Ectodermal cell (in vitro differentiated cells): ENCODE data around the gene NFIL3.
"Not testable (repeated sequence)": the region's sequence is repeated elsewhere in the genome, so short reads cannot be mapped to it uniquely, and the experiment has no call there.

Source experiments
- H3K27ac ChIP-seq: 2 replicates; pipeline ENCODE4 v1.7.0; 2013; ENCODE audit warnings: mild to moderate bottlenecking, low read depth, low read length; ENCODE audit not compliant: insufficient read depth, poor library complexity, severe bottlenecking
- H3K27me3 ChIP-seq: 2 replicates; pipeline ENCODE4 v1.7.0; 2013; ENCODE audit warnings: mild to moderate bottlenecking, low read length; ENCODE audit not compliant: insufficient read depth, control insufficient read depth, poor library complexity, severe bottlenecking
- H3K36me3 ChIP-seq: one replicate; pipeline ENCODE4 v1.7.0; 2013; ENCODE audit warnings: low read length; ENCODE audit not compliant: control insufficient read depth, insufficient read depth
- H3K4me1 ChIP-seq: one replicate; pipeline ENCODE4 v1.7.0; 2013; ENCODE audit warnings: low read length; ENCODE audit not compliant: control insufficient read depth, insufficient read depth
- H3K4me3 ChIP-seq: 2 replicates; pipeline ENCODE4 v1.7.0; 2013; ENCODE audit warnings: low read depth, low read length, control low read depth; ENCODE audit not compliant: insufficient read depth
- H3K9me3 ChIP-seq: 2 replicates; pipeline ENCODE4 v1.7.0; 2013; ENCODE audit warnings: mild to moderate bottlenecking, low read length, moderate library complexity; ENCODE audit not compliant: control insufficient read depth
- WGBS, 2 experiments: methylation state at CpG; one replicate each; pipeline ENCODE4 v1.1.7; 2013; ENCODE audit warnings: missing lambda C conversion rate in 2 of 2; 5-methylcytosine and 5-hydroxymethylcytosine counted together

The NFIL3 gene

GRCh38 chr9:91393826-91394225 is 29.8 kb downstream of the NFIL3 start:
- H3K9me3 ChIP-seq = no peaks in the 10 kb centered on the region
- H3K4me1 ChIP-seq = no peaks in the 10 kb centered on the region
- WGBS, 2 experiments = 94 to 96% methylated on average over 4 to 5 of the region's 5 CpGs
- no peaks in the 10 kb centered on the region for H3K36me3 ChIP-seq
- no peak overlapping the region for H3K4me3 ChIP-seq
- no peak overlapping the region for H3K27ac ChIP-seq
- H3K27me3 ChIP-seq = no peaks in the 10 kb centered on the region

DNA sequence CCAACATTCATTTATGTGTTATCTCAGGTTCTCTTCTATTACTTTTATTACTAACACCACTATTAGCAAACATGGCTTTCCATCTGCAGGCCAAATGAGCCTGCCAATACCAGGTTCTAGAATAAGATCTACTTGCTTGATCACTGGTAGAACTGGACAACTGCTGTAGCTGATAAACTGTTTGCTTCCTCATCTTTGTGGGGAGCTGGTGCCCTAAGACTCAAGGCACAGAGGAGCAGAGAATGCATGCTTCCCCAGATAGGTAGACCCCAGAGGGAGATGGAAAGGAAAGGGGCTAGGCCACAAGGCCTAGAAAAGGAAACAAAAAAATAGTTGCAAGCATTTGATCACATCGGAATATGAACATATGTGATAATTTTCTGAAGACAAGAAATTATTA is 31.2 kb downstream of the NFIL3 start:
- WGBS, 2 experiments = 100% methylated on average over 1 of the region's 1 CpG; no CpG with 5 or more reads in 1 of the 2 experiments
- H3K4me1 ChIP-seq = no peaks in the 10 kb centered on the region
- H3K27me3 ChIP-seq = no peaks in the 10 kb centered on the region
- no peaks in the 10 kb centered on the region for H3K36me3 ChIP-seq
- no peak overlapping the region for H3K27ac ChIP-seq
- no peaks in the 10 kb centered on the region for H3K9me3 ChIP-seq
- H3K4me3 ChIP-seq = no peak overlapping the region

- H3K9me3 ChIP-seq = no peaks in the 10 kb centered on the region
- no peaks in the 10 kb centered on the region for H3K27me3 ChIP-seq
- 94 to 98% methylated on average over 2 of the region's 2 CpGs for WGBS, 2 experiments
- H3K4me1 ChIP-seq = no peaks in the 10 kb centered on the region
- no peaks in the 10 kb centered on the region for H3K36me3 ChIP-seq
- no peak overlapping the region for H3K27ac ChIP-seq
- no peak overlapping the region for H3K4me3 ChIP-seq
These were observed 31.8 kb downstream of the NFIL3 start for GRCh38 chr9:91391818-91392217.

DNA sequence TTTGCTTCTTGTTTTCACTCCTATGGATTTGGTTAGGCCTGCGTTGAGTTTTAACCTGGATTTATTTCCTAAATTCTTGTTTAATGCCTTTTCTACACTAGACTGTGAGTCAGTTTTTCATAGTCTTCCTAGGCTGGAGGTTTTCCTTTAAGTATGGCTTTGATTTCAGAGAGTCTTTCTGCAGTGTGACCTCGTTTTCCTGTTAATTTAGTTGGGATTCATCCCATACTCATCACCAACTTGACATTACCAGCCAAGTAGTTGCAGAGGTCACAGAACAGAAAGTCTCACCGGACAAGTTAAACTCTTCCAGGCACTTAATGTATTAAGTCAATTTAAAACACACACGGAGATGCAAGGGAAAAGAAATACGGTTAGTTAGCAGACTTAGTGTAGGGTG is 32.2 kb downstream of the NFIL3 start:
- no peaks in the 10 kb centered on the region for H3K9me3 ChIP-seq
- no peak overlapping the region for H3K4me3 ChIP-seq
- no peaks in the 10 kb centered on the region for H3K4me1 ChIP-seq
- H3K36me3 ChIP-seq = no peaks in the 10 kb centered on the region
- no peaks in the 10 kb centered on the region for H3K27me3 ChIP-seq
- WGBS, 2 experiments = 88 to 93% methylated on average over 5 of the region's 5 CpGs
- H3K27ac ChIP-seq = no peak overlapping the region

GRCh38 chr9:91389686-91390085 is 33.9 kb downstream of the NFIL3 start:
- WGBS, 2 experiments = 85 to 95% methylated on average over 4 of the region's 4 CpGs
- not testable (repeated sequence) for H3K27me3 ChIP-seq, H3K9me3 ChIP-seq

DNA sequence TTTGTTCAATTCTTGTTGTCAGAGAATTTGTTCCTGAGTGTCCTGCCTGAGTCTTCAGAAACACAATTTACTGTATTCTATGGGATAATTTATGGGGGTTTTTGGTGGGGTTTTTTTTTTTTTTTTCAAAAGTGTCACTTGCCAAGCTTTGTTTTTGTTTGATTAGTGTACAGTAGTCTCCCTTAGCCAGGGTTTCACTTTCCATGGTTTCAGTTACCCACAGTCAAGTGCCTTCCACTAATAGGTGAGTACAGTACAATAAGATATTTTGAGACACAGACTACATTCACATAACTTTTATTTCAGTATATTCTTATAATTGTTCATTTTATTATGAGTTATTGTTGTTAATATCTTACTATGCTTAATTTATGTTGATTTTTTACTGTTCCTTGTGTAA is 36.9 kb downstream of the NFIL3 start:
- Histone ChIP-seq H3K36me3 (no peaks in the 10 kb centered on the region), H3K4me3 (no peak overlapping the region), H3K4me1 (no peaks in the 10 kb centered on the region), H3K27ac (no peak overlapping the region), H3K27me3 (no peaks in the 10 kb centered on the region), H3K9me3 (no peaks in the 10 kb centered on the region)

More at GRCh38 chr9:91389686-91390085, 33.9 kb downstream of the NFIL3 start:
- H3K4me3 ChIP-seq, H3K36me3 ChIP-seq, H3K4me1 ChIP-seq, H3K27ac ChIP-seq: not testable (repeated sequence)

GRCh38 chr9:91384954-91385353 is 38.7 kb downstream of the NFIL3 start:
- H3K36me3 ChIP-seq = no peaks in the 10 kb centered on the region
- no peaks in the 10 kb centered on the region for H3K4me1 ChIP-seq
- H3K27me3 ChIP-seq = no peaks in the 10 kb centered on the region
- H3K4me3 ChIP-seq = no peak overlapping the region
- 83 to 93% methylated on average over 1 of the region's 1 CpG for WGBS, 2 experiments
- H3K9me3 ChIP-seq = no peaks in the 10 kb centered on the region
- no peak overlapping the region for H3K27ac ChIP-seq

DNA sequence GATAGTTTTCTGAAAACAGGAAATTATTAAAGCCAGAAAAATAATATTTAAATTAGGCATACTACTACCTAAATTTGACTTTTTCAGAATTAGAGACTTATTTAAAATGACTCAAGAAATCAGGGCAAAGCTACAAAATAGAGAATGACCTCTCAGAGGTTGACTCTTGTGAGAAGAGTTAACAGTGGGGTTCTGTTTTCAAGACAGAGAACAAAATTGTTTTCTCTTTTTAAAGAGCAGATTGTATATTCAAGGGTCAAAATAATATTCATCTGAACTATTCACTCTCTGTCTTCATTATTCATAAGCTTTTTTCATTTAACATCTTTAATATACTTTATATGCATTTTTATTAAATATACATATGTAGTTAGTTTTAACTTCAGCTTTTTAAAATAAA is 40.1 kb downstream of the NFIL3 start:
- H3K4me3 ChIP-seq = no peak overlapping the region
- H3K27ac ChIP-seq = no peak overlapping the region
- H3K27me3 ChIP-seq = no peaks in the 10 kb centered on the region
- H3K4me1 ChIP-seq = no peaks in the 10 kb centered on the region
- H3K9me3 ChIP-seq = no peaks in the 10 kb centered on the region
- no peaks in the 10 kb centered on the region for H3K36me3 ChIP-seq

GRCh38 chr9:91382298-91382697 is 41.3 kb downstream of the NFIL3 start:
- H3K27ac ChIP-seq = no peak overlapping the region
- no peaks in the 10 kb centered on the region for H3K36me3 ChIP-seq
- H3K4me3 ChIP-seq = no peak overlapping the region
- WGBS, 2 experiments = 97 to 100% methylated on average over 3 of the region's 4 CpGs
- no peaks in the 10 kb centered on the region for H3K27me3 ChIP-seq
- H3K9me3 ChIP-seq = no peaks in the 10 kb centered on the region
- H3K4me1 ChIP-seq = no peaks in the 10 kb centered on the region

DNA sequence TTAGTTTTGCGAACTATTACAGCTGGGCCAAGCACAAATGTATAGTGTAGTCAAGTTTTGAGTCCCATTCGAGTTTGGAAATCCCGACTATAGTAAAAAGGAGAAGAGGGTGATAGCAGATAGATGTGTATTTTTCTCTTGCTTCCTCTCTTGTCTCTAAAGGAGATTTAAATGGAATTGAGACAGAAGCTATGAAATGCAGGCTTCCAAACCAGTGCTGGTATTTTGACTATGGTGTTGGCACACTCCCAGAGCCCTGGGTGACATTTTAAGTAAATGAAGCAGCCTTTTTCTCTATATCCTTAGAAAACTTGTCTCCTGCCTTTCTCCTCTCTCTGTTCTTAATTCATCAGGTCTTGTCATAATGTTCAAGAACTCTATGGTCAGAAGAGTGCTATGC is 44.2 kb downstream of the NFIL3 start:
- no peaks in the 10 kb centered on the region for H3K4me1 ChIP-seq
- no peaks in the 10 kb centered on the region for H3K9me3 ChIP-seq
- H3K36me3 ChIP-seq = no peaks in the 10 kb centered on the region
- no peaks in the 10 kb centered on the region for H3K27me3 ChIP-seq
- 63 to 79% methylated on average over 2 to 3 of the region's 3 CpGs for WGBS, 2 experiments
- no peak overlapping the region for H3K27ac ChIP-seq
- H3K4me3 ChIP-seq = no peak overlapping the region

GRCh38 chr9:91378695-91379127 is 44.9 kb downstream of the NFIL3 start:
- Histone ChIP-seq H3K4me3 (no peak overlapping the region), H3K4me1 (no peaks in the 10 kb centered on the region), H3K27ac (no peak overlapping the region), H3K9me3 (no peaks in the 10 kb centered on the region), H3K36me3 (no peaks in the 10 kb centered on the region), H3K27me3 (no peaks in the 10 kb centered on the region)
- 89 to 93% methylated on average over 1 of the region's 2 CpGs for WGBS, 2 experiments
